Body of pancreas (tissue), 4 donors: Measurements from ENCODE around the gene FERMT3. TPM values are rescaled to one million over a fixed set of nuclear protein-coding genes. Genes with fewer than 3 reads are reported as not detected.

Source experiments
- ATAC-seq: fragments of 150-250 bp; one replicate; pipeline ENCODE4 v1.9.1; 2016
- DNase-seq, 4 donors: peaks; one replicate each; pipeline ENCODE4 v3.0.0-alpha.2; 2019
- H3K27ac ChIP-seq, 4 donors: fragments of 200-600 bp; sonication (generic); 1 replicate in 3 of 4; 2 replicates in 1 of 4; pipeline versions ENCODE4 v1.5.1 to v1.6.1; 2016 to 2019; ENCODE audit warnings: mild to moderate bottlenecking in 1 of 4, mixed read lengths in 1 of 4, moderate library complexity in 1 of 4
- H3K27me3 ChIP-seq, 2 donors: fragments of 200-600 bp; sonication (generic); one replicate each; pipeline ENCODE4 v1.6.0; 2016; ENCODE audit warnings: mild to moderate bottlenecking in 1 of 2
- H3K36me3 ChIP-seq, 2 donors: fragments of 200-600 bp; sonication (generic); replicated peaks in 1 of 2; 2 replicates each; pipeline ENCODE4 v1.5.1; 2016; ENCODE audit warnings: low read depth in 2 of 2; ENCODE audit not compliant: insufficient read depth in 1 of 2
- H3K4me1 ChIP-seq: fragments of 200-600 bp; sonication (generic); one replicate; pipeline ENCODE4 v1.6.0; 2016
- H3K4me3 ChIP-seq, 2 donors: fragments of 200-600 bp; sonication (generic); 1 replicate in 1 of 2; 2 replicates in 1 of 2; pipeline ENCODE4 v1.5.1; 2016 to 2019
- H3K9me3 ChIP-seq, 3 donors: fragments of 200-600 bp; sonication (generic); 1 replicate in 2 of 3; 2 replicates in 1 of 3; pipeline ENCODE4 v1.5.1; 2016
- CTCF ChIP-seq, 7 experiments: fragments of 450-650 bp in 4 of 7; fragments of 200-600 bp in 3 of 7; sonication (generic) in 3 of 7; IDR thresholded peaks; one replicate each; pipeline ENCODE4 v1.5.1; 2016 to 2019; ENCODE audit warnings: antibody characterized with exemption in 7 of 7
- POLR2A ChIP-seq, 3 donors: fragments of 450-650 bp; IDR thresholded peaks; one replicate each; pipeline ENCODE4 v1.6.1; 2016; ENCODE audit warnings: antibody characterized with exemption in 3 of 3, mild to moderate bottlenecking in 2 of 3
- WGBS, 2 donors: methylation state at CpG; one replicate each; pipeline ENCODE4 v1.1.5; 2017; 5-methylcytosine and 5-hydroxymethylcytosine counted together
- intact Hi-C: fragments of 100-400 bp; cut with DNase I; formaldehyde crosslinking; loops from one replicate; pipeline ENCODE4 v1.15.1; 2023
- total RNA-seq, 2 donors: library from RNA; depleted of rRNA; stranded (reverse); fragments of >200 nt; gene quantifications; one replicate each; pipeline ENCODE4 v1.1.0, GENCODE V29; 2016

FERMT3 gene
- total RNA-seq, 2 donors from 2014 or later = 8.6 to 9.1 TPM

- intact Hi-C loops = no loop called here
- TF ChIP-seq CTCF (IDR thresholded peaks at IDR 0.05) (no peak), POLR2A (IDR thresholded peaks at IDR 0.05) (no peak)
- Histone ChIP-seq H3K36me3 (no peaks in the 10 kb centered on the region), H3K9me3 (no peaks in the 10 kb centered on the region), H3K4me3 (peak overlapping the region; percentile 49 to 57), H3K27ac (peak overlapping the region; percentile 81 to 92 (median 86)), H3K4me1 (peaks cover 81% of the 10 kb centered on the region), H3K27me3 (no peaks in the 10 kb centered on the region)
- DNase-seq (peak in 3 of 4 donors; percentile 47 to 72 (median 68)), ATAC-seq (no peak)
- 23 to 27% methylated on average over 11 to 12 of the region's 12 CpGs for WGBS, 2 donors
These were observed 29.1 kb downstream of the FERMT3 start for GRCh38 chr11:64235437-64236161.

GRCh38 chr11:64237484-64237951, 31.0 kb downstream of the FERMT3 start:
- H3K4me3 ChIP-seq = no peak overlapping the region
- WGBS, 2 donors = 10 to 14% methylated on average over 7 to 12 of the region's 12 CpGs
- peak overlapping the region; percentile 84 to 100 (median 98) for H3K27ac ChIP-seq
- H3K36me3 ChIP-seq = no peaks in the 10 kb centered on the region
- H3K4me1 ChIP-seq = peaks cover 70% of the 10 kb centered on the region
- no peaks in the 10 kb centered on the region for H3K9me3 ChIP-seq
- DNase-seq (peak; percentile 97 to 98 (median 98)), ATAC-seq (peak; percentile 51)
- intact Hi-C loops = no loop called here
- TF ChIP-seq POLR2A (IDR thresholded peaks at IDR 0.05) (peak in 2 of 3 donors; percentile 58 to 61), CTCF (IDR thresholded peaks at IDR 0.05) (peak in 4 of 7 experiments; percentile 29 to 54 (median 44))
- H3K27me3 ChIP-seq = no peaks in the 10 kb centered on the region

GRCh38 chr11:64238076-64238475, 31.6 kb downstream of the FERMT3 start:
- H3K4me3 ChIP-seq = no peak overlapping the region
- no peaks in the 10 kb centered on the region for H3K36me3 ChIP-seq
- H3K27me3 ChIP-seq = no peaks in the 10 kb centered on the region
- 53 to 57% methylated on average over 6 to 8 of the region's 9 CpGs for WGBS, 2 donors
- DNase-seq = peak in 1 of 4 donors; percentile 59
- H3K9me3 ChIP-seq = no peaks in the 10 kb centered on the region
- H3K27ac ChIP-seq = peak overlapping the region; percentile 84 to 100 (median 98)
- TF ChIP-seq POLR2A (IDR thresholded peaks at IDR 0.05) (no peak), CTCF (IDR thresholded peaks at IDR 0.05) (no peak)
- ATAC-seq = no peak
- intact Hi-C loops = no loop called here
- peaks cover 74% of the 10 kb centered on the region for H3K4me1 ChIP-seq

- ATAC-seq (no peak), DNase-seq (peak in 1 of 4 donors; percentile 44)
- no peaks in the 10 kb centered on the region for H3K27me3 ChIP-seq
- TF ChIP-seq CTCF (IDR thresholded peaks at IDR 0.05) = no peak
- TF ChIP-seq POLR2A (IDR thresholded peaks at IDR 0.05) = peak in 1 of 3 donors; percentile 24
- H3K27ac ChIP-seq = peak overlapping the region; percentile 84 to 100 (median 98)
- H3K4me1 ChIP-seq = peaks cover 74% of the 10 kb centered on the region
- no peak overlapping the region for H3K4me3 ChIP-seq
- no peaks in the 10 kb centered on the region for H3K9me3 ChIP-seq
- intact Hi-C loops = no loop called here
- H3K36me3 ChIP-seq = no peaks in the 10 kb centered on the region
- WGBS, 2 donors = 59 to 68% methylated on average over 5 of the region's 5 CpGs
These were observed 32.5 kb downstream of the FERMT3 start for GRCh38 chr11:64238999-64239398.
